K562 (cell line): ENCODE results near the gene KLHL12. TPM values are rescaled to one million over a fixed set of nuclear protein-coding genes. Genes with fewer than 3 reads are reported as not detected.

Experiments used
- ATF1 ChIP-seq, 2 experiments: fragments of 450-650 bp in 1 of 2; IDR thresholded peaks; 2 replicates each; pipeline ENCODE4 v1.6.1; 2016; ENCODE audit warnings: missing compliant biosample characterization in 1 of 2, missing genetic modification characterization in 1 of 2
- CBFB ChIP-seq: sonication (generic); formaldehyde crosslinking; IDR thresholded peaks from 2 replicates; pipeline ENCODE4 v1.4.0; 2020; ENCODE audit warnings: mild to moderate bottlenecking, missing genetic modification reagents
- CREM ChIP-seq: IDR thresholded peaks from 2 replicates; pipeline ENCODE4 v1.6.1; 2014; ENCODE audit warnings: antibody characterized with exemption, low read depth
- CTCF ChIP-seq, 3 experiments: IDR thresholded peaks in 2 of 3; conservative IDR thresholded peaks in 1 of 3; 2 replicates each; pipeline ENCODE4 v1.5.1; 2011 to 2012; ENCODE audit warnings: low read length in 3 of 3, mild to moderate bottlenecking in 3 of 3, control low read depth in 2 of 3, improper control_type of control experiment in 1 of 3, inconsistent platforms in 1 of 3, low read depth in 1 of 3, mixed read lengths in 1 of 3, moderate library complexity in 1 of 3; ENCODE audit not compliant: insufficient read depth in 2 of 3
- EP400 ChIP-seq: fragments of 450-650 bp; IDR thresholded peaks from 2 replicates; pipeline ENCODE4 v1.6.1; 2017; ENCODE audit warnings: antibody characterized with exemption, mild to moderate bottlenecking, moderate library complexity
- FOS ChIP-seq: IDR thresholded peaks from 3 replicates; pipeline ENCODE4 v1.6.1; 2011; ENCODE audit not compliant: insufficient read length; ENCODE audit errors: extremely low read depth
- ID3 ChIP-seq, 2 experiments: fragments of 250-450 bp in 1 of 2; fragments of 450-650 bp in 1 of 2; sonication (Bioruptor Pico) in 1 of 2; IDR thresholded peaks; 2 replicates each; pipeline versions ENCODE4 v1.6.1 to v1.8.0; 2016 to 2021; ENCODE audit warnings: mild to moderate bottlenecking in 2 of 2, moderate library complexity in 2 of 2, missing compliant biosample characterization in 1 of 2, missing genetic modification characterization in 1 of 2
- KLF13 ChIP-seq: fragments of 450-650 bp; IDR thresholded peaks from 2 replicates; pipeline ENCODE4 v1.6.1; 2016; ENCODE audit warnings: missing genetic modification characterization, low read depth, mild to moderate bottlenecking, missing compliant biosample characterization, moderate library complexity, borderline replicate concordance
- MTA3 ChIP-seq: fragments of 450-650 bp; formaldehyde crosslinking; IDR thresholded peaks from 2 replicates; pipeline ENCODE4 v1.6.1; 2017; ENCODE audit warnings: mild to moderate bottlenecking, borderline replicate concordance
- PATZ1 ChIP-seq: fragments of 250-450 bp; sonication (Bioruptor Pico); IDR thresholded peaks from 2 replicates; pipeline ENCODE4 v1.5.0; 2020; ENCODE audit warnings: mild to moderate bottlenecking, borderline replicate concordance
- PML ChIP-seq: IDR thresholded peaks from 2 replicates; pipeline ENCODE4 v1.6.1; 2012; ENCODE audit warnings: low read length, inconsistent platforms
- TFAM ChIP-seq: fragments of 250-450 bp; sonication (Bioruptor Pico); conservative IDR thresholded peaks from 2 replicates; pipeline ENCODE4 v1.5.0; 2021; ENCODE audit warnings: mild to moderate bottlenecking, moderate library complexity
- ZNF507 ChIP-seq: conservative IDR thresholded peaks from 2 replicates; pipeline ENCODE4 v1.6.1; 2017; ENCODE audit warnings: missing genetic modification characterization, missing compliant biosample characterization
- polyA plus RNA-seq, 8 experiments: library from polyadenylated mRNA; depleted of rRNA in 4 of 8; stranded (reverse) in 5 of 8; unstranded in 3 of 8; fragments of >200 nt; fragmentation: Nextera tagmentation in 2 of 8; fragmentation: Illumina TruSeq in 1 of 8; extraction: Ambion mirVana in 2 of 8; extraction: Trizol in 1 of 8; gene quantifications; 2 replicates each; pipeline versions ENCODE4 v1.2.1 to v1.2.3, GENCODE V29; 2011 to 2014; ENCODE audit warnings: inconsistent platforms in 1 of 8, missing spikeins in 1 of 8
- total RNA-seq, 7 experiments: library from RNA; depleted of rRNA in 6 of 7; stranded (reverse); fragments of >200 nt in 6 of 7; fragmentation: Illumina TruSeq in 2 of 7; extraction: Trizol in 2 of 7; gene quantifications; 2 replicates each; pipeline versions ENCODE4 v1.2.1 to v1.2.3, GENCODE V29; 2011 to 2021; ENCODE audit warnings: low replicate concordance in 1 of 7
- TF ChIP-seq, protein P1 (sequence below): fragments of 450-650 bp; IDR thresholded peaks from 2 replicates; pipeline ENCODE4 v1.6.1; 2016; ENCODE audit warnings: borderline replicate concordance
- TF ChIP-seq, protein P2 (sequence below): fragments of 250-450 bp; sonication (Bioruptor Pico); IDR thresholded peaks from 2 replicates; pipeline ENCODE4 v1.5.0; 2022; ENCODE audit warnings: mild to moderate bottlenecking

KLHL12 gene
- total and polyA plus RNA-seq, 9 of the 15 experiments (the other 6 are each of a cell fraction or from before 2014, with no cell fraction given), result 23.1 to 85.1 (median 35.0) TPM

- TF ChIP-seq, protein P1, sequence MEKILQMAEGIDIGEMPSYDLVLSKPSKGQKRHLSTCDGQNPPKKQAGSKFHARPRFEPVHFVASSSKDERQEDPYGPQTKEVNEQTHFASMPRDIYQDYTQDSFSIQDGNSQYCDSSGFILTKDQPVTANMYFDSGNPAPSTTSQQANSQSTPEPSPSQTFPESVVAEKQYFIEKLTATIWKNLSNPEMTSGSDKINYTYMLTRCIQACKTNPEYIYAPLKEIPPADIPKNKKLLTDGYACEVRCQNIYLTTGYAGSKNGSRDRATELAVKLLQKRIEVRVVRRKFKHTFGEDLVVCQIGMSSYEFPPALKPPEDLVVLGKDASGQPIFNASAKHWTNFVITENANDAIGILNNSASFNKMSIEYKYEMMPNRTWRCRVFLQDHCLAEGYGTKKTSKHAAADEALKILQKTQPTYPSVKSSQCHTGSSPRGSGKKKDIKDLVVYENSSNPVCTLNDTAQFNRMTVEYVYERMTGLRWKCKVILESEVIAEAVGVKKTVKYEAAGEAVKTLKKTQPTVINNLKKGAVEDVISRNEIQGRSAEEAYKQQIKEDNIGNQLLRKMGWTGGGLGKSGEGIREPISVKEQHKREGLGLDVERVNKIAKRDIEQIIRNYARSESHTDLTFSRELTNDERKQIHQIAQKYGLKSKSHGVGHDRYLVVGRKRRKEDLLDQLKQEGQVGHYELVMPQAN, result peak; percentile 75
- TF ChIP-seq CBFB (CRISPR knock-in tag) (no peak), ATF1 (CRISPR knock-in tag; IDR thresholded peaks at IDR 0.05) (no peak), ATF1 (tag; IDR thresholded peaks at IDR 0.05) (peak; percentile 56), TFAM (CRISPR knock-in tag) (no peak), CTCF (IDR thresholded peaks at IDR 0.05 in 2 of 3, conservative IDR thresholded peaks at IDR 0.05 in 1 of 3; ENCODE audit: insufficient read depth in 2 of 3, low read depth in 1 of 3, low read length in 3 of 3) (peak; percentile 17 to 48 (median 24); a peak in 3 of 6 replicates), ZNF507 (tag) (no peak), FOS (no peak), PATZ1 (no peak), EP400 (peak; percentile 83), KLF13 (tag) (no peak; the same call in 1 of the 2 replicates), MTA3 (peak; percentile 83), CREM (peak; percentile 47; the same call in 1 of the 2 replicates), PML (peak; percentile 87), ID3 (CRISPR knock-in tag; IDR thresholded peaks at IDR 0.05) (no peak), ID3 (tag; IDR thresholded peaks at IDR 0.05) (no peak)
- TF ChIP-seq, protein P2, sequence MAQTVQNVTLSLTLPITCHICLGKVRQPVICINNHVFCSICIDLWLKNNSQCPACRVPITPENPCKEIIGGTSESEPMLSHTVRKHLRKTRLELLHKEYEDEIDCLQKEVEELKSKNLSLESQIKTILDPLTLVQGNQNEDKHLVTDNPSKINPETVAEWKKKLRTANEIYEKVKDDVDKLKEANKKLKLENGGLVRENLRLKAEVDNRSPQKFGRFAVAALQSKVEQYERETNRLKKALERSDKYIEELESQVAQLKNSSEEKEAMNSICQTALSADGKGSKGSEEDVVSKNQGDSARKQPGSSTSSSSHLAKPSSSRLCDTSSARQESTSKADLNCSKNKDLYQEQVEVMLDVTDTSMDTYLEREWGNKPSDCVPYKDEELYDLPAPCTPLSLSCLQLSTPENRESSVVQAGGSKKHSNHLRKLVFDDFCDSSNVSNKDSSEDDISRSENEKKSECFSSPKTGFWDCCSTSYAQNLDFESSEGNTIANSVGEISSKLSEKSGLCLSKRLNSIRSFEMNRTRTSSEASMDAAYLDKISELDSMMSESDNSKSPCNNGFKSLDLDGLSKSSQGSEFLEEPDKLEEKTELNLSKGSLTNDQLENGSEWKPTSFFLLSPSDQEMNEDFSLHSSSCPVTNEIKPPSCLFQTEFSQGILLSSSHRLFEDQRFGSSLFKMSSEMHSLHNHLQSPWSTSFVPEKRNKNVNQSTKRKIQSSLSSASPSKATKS, result no peak
Measured at GRCh38 chr1:202888531-202889360, 38.3 kb downstream of the KLHL12 start, which contains the start of gene RABIF (continued).
